Subcutaneous abdominal adipose tissue (tissue), 5 donors: ENCODE measurements around the gene DUOX1.
A peak's percentile ranks its signal among the peaks of the same experiment; 100 is the strongest.

ENCODE experiments used
- H3K27ac ChIP-seq: one replicate; pipeline ENCODE4 v1.7.0; 2013; ENCODE audit warnings: low read depth, mild to moderate bottlenecking, inconsistent platforms, low read length, moderate library complexity
- H3K27me3 ChIP-seq, 5 donors: one replicate each; pipeline ENCODE4 v1.7.0; 2013; ENCODE audit warnings: low read length in 5 of 5, inconsistent platforms in 1 of 5; ENCODE audit not compliant: control insufficient read depth in 5 of 5, insufficient read depth in 4 of 5
- H3K36me3 ChIP-seq, 5 donors: one replicate each; pipeline ENCODE4 v1.7.0; 2013; ENCODE audit warnings: low read length in 5 of 5; ENCODE audit not compliant: control insufficient read depth in 5 of 5, insufficient read depth in 5 of 5
- H3K4me1 ChIP-seq, 5 donors: one replicate each; pipeline ENCODE4 v1.7.0; 2013; ENCODE audit warnings: low read length in 5 of 5, mild to moderate bottlenecking in 3 of 5, moderate library complexity in 1 of 5; ENCODE audit not compliant: control insufficient read depth in 5 of 5, insufficient read depth in 5 of 5
- H3K4me3 ChIP-seq, 5 donors: one replicate each; pipeline ENCODE4 v1.7.0; 2013; ENCODE audit warnings: low read length in 5 of 5, low read depth in 1 of 5
- H3K9ac ChIP-seq, 5 donors: one replicate each; pipeline ENCODE4 v1.7.0; 2013; ENCODE audit warnings: low read length in 5 of 5, mild to moderate bottlenecking in 4 of 5, moderate library complexity in 3 of 5
- H3K9me3 ChIP-seq, 5 donors: one replicate each; pipeline ENCODE4 v1.7.0; 2013; ENCODE audit warnings: low read length in 5 of 5; ENCODE audit not compliant: control insufficient read depth in 5 of 5
- donor health status: healthy.
- donor health status: healthy.
- donor health status: healthy.
- donor health status: healthy.
- donor health status: healthy.

Gene DUOX1

GRCh38 chr15:45150997-45151396 lies 21.2 kb downstream of the DUOX1 start:
- no peak overlapping the region for H3K4me3 ChIP-seq
- no peaks in the 10 kb centered on the region for H3K4me1 ChIP-seq
- peaks cover 0 to 13% (median 8%) of the 10 kb centered on the region in 5 donors for H3K36me3 ChIP-seq
- no peaks in the 10 kb centered on the region for H3K27me3 ChIP-seq
- H3K9ac ChIP-seq: no peak overlapping the region
- no peaks in the 10 kb centered on the region for H3K9me3 ChIP-seq
- no peak overlapping the region for H3K27ac ChIP-seq

- no peaks in the 10 kb centered on the region for H3K9me3 ChIP-seq
- peaks cover 0 to 13% (median 8%) of the 10 kb centered on the region in 5 donors for H3K36me3 ChIP-seq
- H3K27ac ChIP-seq: no peak overlapping the region
- no peak overlapping the region for H3K4me3 ChIP-seq
- H3K27me3 ChIP-seq: no peaks in the 10 kb centered on the region
- H3K9ac ChIP-seq: no peak overlapping the region
- no peaks in the 10 kb centered on the region for H3K4me1 ChIP-seq
These were observed 22.4 kb downstream of the DUOX1 start for GRCh38 chr15:45151998-45152828.

GRCh38 chr15:45155739-45156138 lies 25.9 kb downstream of the DUOX1 start:
- Histone ChIP-seq H3K4me3 (no peak overlapping the region), H3K4me1 (no peaks in the 10 kb centered on the region), H3K27me3 (no peaks in the 10 kb centered on the region), H3K9me3 (no peaks in the 10 kb centered on the region), H3K36me3 (peaks cover 0 to 11% (median 8%) of the 10 kb centered on the region in 5 donors), H3K9ac (no peak overlapping the region), H3K27ac (no peak overlapping the region)

- H3K36me3 ChIP-seq: peaks cover 0 to 7% (median 4%) of the 10 kb centered on the region in 5 donors
- no peaks in the 10 kb centered on the region for H3K27me3 ChIP-seq
- no peak overlapping the region for H3K4me3 ChIP-seq
- no peaks in the 10 kb centered on the region for H3K9me3 ChIP-seq
- no peak overlapping the region for H3K27ac ChIP-seq
- H3K9ac ChIP-seq: peak overlapping the region in 1 of 5 donors; percentile 28
- H3K4me1 ChIP-seq: no peaks in the 10 kb centered on the region
These were observed 27.1 kb downstream of the DUOX1 start for GRCh38 chr15:45156744-45157455.

GRCh38 chr15:45157974-45158373 lies 28.2 kb downstream of the DUOX1 start:
- Histone ChIP-seq H3K4me1 (no peaks in the 10 kb centered on the region), H3K9ac (no peak overlapping the region), H3K4me3 (no peak overlapping the region), H3K27ac (no peak overlapping the region), H3K27me3 (no peaks in the 10 kb centered on the region), H3K9me3 (no peaks in the 10 kb centered on the region), H3K36me3 (no peaks in the 10 kb centered on the region)

GRCh38 chr15:45161666-45162065 lies 31.9 kb downstream of the DUOX1 start:
- no peaks in the 10 kb centered on the region for H3K36me3 ChIP-seq
- H3K4me1 ChIP-seq: peaks cover 0 to 14% (median 10%) of the 10 kb centered on the region in 5 donors
- no peak overlapping the region for H3K4me3 ChIP-seq
- H3K27ac ChIP-seq: no peak overlapping the region
- H3K27me3 ChIP-seq: no peaks in the 10 kb centered on the region
- H3K9ac ChIP-seq: no peak overlapping the region
- H3K9me3 ChIP-seq: no peaks in the 10 kb centered on the region

GRCh38 chr15:45162771-45163507 lies 33.1 kb downstream of the DUOX1 start:
- Histone ChIP-seq H3K9me3 (no peaks in the 10 kb centered on the region), H3K27ac (no peak overlapping the region), H3K27me3 (no peaks in the 10 kb centered on the region), H3K36me3 (no peaks in the 10 kb centered on the region), H3K4me1 (peaks cover 0 to 19% (median 14%) of the 10 kb centered on the region in 5 donors), H3K4me3 (no peak overlapping the region), H3K9ac (no peak overlapping the region)

GRCh38 chr15:45163508-45163856 lies 33.7 kb downstream of the DUOX1 start:
- H3K36me3 ChIP-seq: no peaks in the 10 kb centered on the region
- no peak overlapping the region for H3K4me3 ChIP-seq
- H3K27me3 ChIP-seq: no peaks in the 10 kb centered on the region
- peaks cover 0 to 22% (median 14%) of the 10 kb centered on the region in 5 donors for H3K4me1 ChIP-seq
- H3K9ac ChIP-seq: no peak overlapping the region
- H3K9me3 ChIP-seq: no peaks in the 10 kb centered on the region
- H3K27ac ChIP-seq: no peak overlapping the region

- H3K4me3 ChIP-seq: no peak overlapping the region
- H3K4me1 ChIP-seq: peaks cover 0 to 22% (median 14%) of the 10 kb centered on the region in 5 donors
- no peak overlapping the region for H3K9ac ChIP-seq
- H3K27ac ChIP-seq: no peak overlapping the region
- H3K36me3 ChIP-seq: no peaks in the 10 kb centered on the region
- no peaks in the 10 kb centered on the region for H3K9me3 ChIP-seq
- no peaks in the 10 kb centered on the region for H3K27me3 ChIP-seq
These were observed 35.1 kb downstream of the DUOX1 start for GRCh38 chr15:45164914-45165313.

- no peak overlapping the region for H3K27ac ChIP-seq
- H3K9ac ChIP-seq: peak overlapping the region in 1 of 5 donors; percentile 30
- H3K4me3 ChIP-seq: peak overlapping the region in 2 of 5 donors; percentile 73 to 79
- H3K27me3 ChIP-seq: no peaks in the 10 kb centered on the region
- no peaks in the 10 kb centered on the region for H3K9me3 ChIP-seq
- H3K36me3 ChIP-seq: no peaks in the 10 kb centered on the region
- H3K4me1 ChIP-seq: peaks cover 0 to 22% (median 14%) of the 10 kb centered on the region in 5 donors
These were observed 35.7 kb downstream of the DUOX1 start for GRCh38 chr15:45165536-45165935.
